D721Med (cell line): Measurements from ENCODE around the gene UBASH3A.

Experiments
- DNase-seq: peaks from one replicate; pipeline ENCODE4 v3.0.0; 2011; ENCODE audit warnings: low spot score; ENCODE audit not compliant: insufficient read length
- FAIRE-seq: peaks from 2 replicates; lab custom pipeline; 2011; peaks lifted over from hg19 to GRCh38; lab: Jason Lieb, UNC
- CTCF ChIP-seq: IDR thresholded peaks from 2 replicates; pipeline ENCODE4 v1.5.1; 2012; ENCODE audit warnings: mild to moderate bottlenecking, control low read depth; ENCODE audit not compliant: insufficient read depth; ENCODE audit errors: missing control alignments

The UBASH3A gene

GRCh38 chr21:42361286-42361685, 42.4 kb upstream of the UBASH3A start:
- DNase-seq, result no peak
- FAIRE-seq, result no peak
- TF ChIP-seq CTCF, result no peak

GRCh38 chr21:42362198-42362597, 41.5 kb upstream of the UBASH3A start:
- no peak for DNase-seq
- no peak for FAIRE-seq
- TF ChIP-seq CTCF, result no peak

GRCh38 chr21:42362700-42363099, 41.0 kb upstream of the UBASH3A start:
- FAIRE-seq (no peak), DNase-seq (no peak)
- no peak for TF ChIP-seq CTCF

- DNase-seq, result no peak
- no peak for FAIRE-seq
- no peak for TF ChIP-seq CTCF
These were observed 40.4 kb upstream of the UBASH3A start for GRCh38 chr21:42363312-42363711.

- TF ChIP-seq CTCF, result no peak
- FAIRE-seq (no peak), DNase-seq (no peak)
These were observed 39.3 kb upstream of the UBASH3A start for GRCh38 chr21:42364304-42364865.

GRCh38 chr21:42365770-42366169, 37.9 kb upstream of the UBASH3A start:
- DNase-seq (no peak), FAIRE-seq (no peak)
- no peak for TF ChIP-seq CTCF

- DNase-seq (no peak), FAIRE-seq (no peak)
These were observed 37.3 kb upstream of the UBASH3A start, which contains the start of gene TFF1 for GRCh38 chr21:42366292-42367010. Gene TFF1, minus strand, starts transcription at chr21:42366535. Its CDS starts 40 bp downstream, at chr21:42366495.

More at GRCh38 chr21:42366292-42367010, 37.3 kb upstream of the UBASH3A start, which contains the start of gene TFF1:
- no peak for TF ChIP-seq CTCF
